ENCODE measurements around the gene PLEKHD1.

The PLEKHD1 gene

DNA sequence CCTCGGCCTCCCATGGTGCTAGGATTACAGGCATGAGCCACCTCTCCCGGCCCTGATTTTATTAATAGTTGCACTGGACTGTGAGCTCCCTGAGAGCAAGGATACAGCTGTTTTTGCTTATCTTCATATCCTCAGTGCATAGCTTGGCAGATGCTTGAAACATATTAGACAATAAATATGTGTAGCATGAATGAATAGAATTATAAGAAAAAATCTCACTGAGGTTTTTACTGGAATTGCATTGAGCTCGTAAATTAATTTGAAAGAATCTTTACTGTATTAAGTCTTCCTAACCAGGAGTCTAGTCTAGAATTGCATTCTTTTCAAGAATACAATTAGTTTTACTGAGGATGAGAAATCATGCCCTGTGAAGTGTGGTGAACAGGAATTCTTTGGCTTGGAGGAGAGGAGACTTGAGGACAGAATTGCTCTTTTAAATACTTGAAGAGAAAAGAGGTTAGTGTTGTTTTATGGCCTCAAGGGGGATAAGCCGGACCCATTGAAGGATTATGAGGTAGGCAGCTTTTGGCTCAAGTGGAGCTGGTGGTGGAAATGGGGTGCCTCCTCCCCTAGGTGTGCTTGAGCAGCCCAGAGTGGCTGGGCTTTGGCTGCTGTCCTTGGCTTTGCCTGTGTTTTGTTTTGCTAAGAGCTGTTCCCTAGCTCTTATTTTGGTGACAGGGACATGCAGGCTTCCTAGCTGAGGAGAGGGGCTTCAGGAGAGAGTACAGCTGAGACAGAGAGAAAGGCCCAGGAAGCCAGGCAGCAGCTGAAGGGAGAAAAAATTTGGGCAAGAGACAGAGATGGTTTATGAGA lies 34.0 kb downstream of the PLEKHD1 start:
- TF ChIP-seq, protein P1, sequence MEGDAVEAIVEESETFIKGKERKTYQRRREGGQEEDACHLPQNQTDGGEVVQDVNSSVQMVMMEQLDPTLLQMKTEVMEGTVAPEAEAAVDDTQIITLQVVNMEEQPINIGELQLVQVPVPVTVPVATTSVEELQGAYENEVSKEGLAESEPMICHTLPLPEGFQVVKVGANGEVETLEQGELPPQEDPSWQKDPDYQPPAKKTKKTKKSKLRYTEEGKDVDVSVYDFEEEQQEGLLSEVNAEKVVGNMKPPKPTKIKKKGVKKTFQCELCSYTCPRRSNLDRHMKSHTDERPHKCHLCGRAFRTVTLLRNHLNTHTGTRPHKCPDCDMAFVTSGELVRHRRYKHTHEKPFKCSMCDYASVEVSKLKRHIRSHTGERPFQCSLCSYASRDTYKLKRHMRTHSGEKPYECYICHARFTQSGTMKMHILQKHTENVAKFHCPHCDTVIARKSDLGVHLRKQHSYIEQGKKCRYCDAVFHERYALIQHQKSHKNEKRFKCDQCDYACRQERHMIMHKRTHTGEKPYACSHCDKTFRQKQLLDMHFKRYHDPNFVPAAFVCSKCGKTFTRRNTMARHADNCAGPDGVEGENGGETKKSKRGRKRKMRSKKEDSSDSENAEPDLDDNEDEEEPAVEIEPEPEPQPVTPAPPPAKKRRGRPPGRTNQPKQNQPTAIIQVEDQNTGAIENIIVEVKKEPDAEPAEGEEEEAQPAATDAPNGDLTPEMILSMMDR (IDR thresholded peaks at IDR 0.05; ENCODE audit: low read length, missing control alignments): no peak
- no peak overlapping the region for H3K4me3 ChIP-seq (replicated peaks; ENCODE audit: low read depth, low read length)
- no peak for DNase-seq (ENCODE audit: low read depth)

DNA sequence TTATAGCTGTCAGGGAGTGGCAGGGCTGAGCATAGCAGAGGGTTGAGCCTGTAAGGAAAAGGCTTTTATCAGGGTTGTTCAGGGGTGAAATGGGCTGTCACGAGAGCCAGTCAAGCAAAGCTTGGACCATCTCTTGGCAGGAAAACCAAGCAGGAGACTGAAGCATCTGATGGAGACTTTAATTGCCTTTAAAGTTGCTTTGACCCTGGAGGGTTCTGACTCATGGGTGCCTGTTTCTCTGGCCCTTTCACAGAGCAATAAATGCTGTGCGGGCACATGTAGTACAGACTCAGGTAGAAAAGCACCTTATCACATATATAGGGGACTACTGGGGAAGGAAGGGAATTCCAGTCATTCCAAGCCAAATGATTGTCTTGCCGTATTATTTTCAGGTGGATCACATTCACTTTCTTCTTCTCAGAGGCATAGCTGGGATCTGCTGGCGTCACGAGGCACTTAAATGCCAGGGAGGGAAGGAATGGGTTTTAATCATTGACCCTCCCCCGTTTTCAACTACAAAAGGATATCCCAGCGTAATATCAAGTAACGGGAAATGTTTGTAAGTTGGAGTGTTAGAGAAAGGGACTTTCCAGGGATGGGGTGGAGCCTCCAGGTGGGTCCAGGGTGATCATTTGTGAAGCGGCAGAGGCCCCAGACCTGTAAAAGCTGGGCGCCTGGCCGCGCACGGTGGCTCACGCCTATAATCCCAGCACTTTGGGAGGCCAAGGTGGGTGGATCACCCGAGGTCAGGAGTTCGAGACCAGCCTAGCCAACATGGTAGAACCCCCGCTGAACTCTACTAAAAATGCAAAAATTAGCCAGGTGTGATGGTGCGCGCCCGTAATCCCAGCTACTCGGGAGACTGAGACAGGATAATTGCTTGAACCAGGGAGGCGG lies 34.9 kb downstream of the PLEKHD1 start:
- no peak overlapping the region for H3K4me3 ChIP-seq (replicated peaks; ENCODE audit: low read depth, low read length)
- DNase-seq (ENCODE audit: low read depth): no peak
- TF ChIP-seq, protein P1 (IDR thresholded peaks at IDR 0.05; ENCODE audit: low read length, missing control alignments): no peak

DNA sequence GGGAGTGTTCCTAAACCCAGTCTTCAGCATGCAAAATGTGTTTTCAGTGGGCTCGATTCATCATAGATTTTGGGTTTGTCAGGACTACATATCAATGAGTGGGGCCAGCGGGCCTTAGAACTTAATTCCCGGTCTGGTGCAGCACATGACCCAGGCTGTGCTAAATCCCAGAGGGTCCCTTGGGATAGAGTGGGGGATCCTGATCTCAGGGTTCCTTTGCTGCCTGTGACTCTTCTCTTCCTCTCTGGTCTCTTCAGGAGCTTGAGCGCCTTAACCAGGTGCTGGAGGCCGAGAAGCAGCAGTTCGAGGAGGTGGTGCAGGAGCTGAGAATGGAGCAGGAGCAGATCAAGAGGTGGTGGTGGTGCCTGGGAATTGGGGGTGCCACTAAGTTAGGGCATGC lies 37.5 kb downstream of the PLEKHD1 start:
- DNase-seq (ENCODE audit: low read depth): no peak
- TF ChIP-seq, protein P1 (IDR thresholded peaks at IDR 0.05; ENCODE audit: low read length, missing control alignments): no peak
- H3K4me3 ChIP-seq (replicated peaks; ENCODE audit: low read depth, low read length): no peak overlapping the region

DNA sequence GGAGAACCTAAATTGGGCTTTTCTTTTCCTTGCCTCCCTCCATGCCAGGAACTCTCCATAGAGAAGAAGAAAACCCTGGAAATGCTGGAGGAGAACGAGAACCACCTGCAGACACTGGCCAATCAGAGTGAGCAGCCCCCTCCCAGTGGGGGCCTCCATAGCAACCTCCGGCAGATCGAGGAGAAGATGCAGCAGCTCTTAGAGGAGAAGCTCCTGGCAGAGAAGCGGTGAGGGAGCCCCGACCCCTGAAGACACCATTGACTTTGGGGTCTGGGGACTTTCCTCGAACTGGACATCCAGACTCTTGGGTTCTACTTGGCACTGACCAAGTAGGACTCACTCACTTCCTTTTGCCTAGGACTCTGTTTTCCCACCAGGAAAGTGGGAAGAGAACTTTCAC lies 41.4 kb downstream of the PLEKHD1 start:
- H3K4me3 ChIP-seq (replicated peaks; ENCODE audit: low read depth, low read length): no peak overlapping the region
- no peak for DNase-seq (ENCODE audit: low read depth)
- TF ChIP-seq, protein P1 (IDR thresholded peaks at IDR 0.05; ENCODE audit: low read length, missing control alignments): no peak

DNA sequence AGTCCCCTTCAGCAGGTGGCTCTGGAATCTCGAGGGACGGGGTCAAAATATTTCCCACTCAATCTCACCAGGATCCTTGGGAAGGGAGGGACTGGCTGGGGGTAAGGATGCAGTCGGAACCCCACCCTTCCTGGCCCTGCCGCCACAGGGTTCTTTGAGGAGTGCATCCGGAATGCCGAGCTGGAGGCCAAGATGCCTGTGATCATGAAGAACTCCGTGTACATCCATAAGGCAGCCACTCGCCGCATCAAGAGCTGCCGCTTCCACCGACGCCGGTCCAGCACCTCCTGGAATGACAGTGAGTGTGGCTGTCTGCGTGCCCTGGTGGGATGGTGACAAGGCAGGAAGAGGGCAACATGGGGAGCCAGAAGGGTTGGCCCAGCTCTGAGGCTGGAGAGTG lies 43.1 kb downstream of the PLEKHD1 start:
- H3K4me3 ChIP-seq (replicated peaks; ENCODE audit: low read depth, low read length): no peak overlapping the region
- no peak for DNase-seq (ENCODE audit: low read depth)
- TF ChIP-seq, protein P1 (IDR thresholded peaks at IDR 0.05; ENCODE audit: low read length, missing control alignments): no peak

DNA sequence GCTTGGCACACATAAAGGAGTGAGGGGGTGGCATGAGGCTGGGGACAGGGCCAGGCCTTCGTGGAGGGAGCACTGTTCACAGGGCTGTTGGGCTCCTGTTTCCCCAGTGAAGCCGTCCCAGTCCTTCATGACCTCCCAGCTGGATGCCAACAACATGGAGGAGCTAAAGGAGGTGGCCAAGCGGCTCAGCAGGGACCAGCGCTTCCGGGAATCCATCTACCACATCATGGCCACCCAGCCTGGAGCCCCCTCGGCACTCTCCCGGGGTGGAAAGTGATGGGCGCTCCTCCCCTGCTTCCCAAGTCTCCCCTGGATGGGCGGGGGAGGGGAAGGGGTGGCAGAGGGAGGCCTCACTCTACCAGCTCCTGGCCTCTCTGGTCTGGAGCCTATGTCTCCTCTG lies 43.6 kb downstream of the PLEKHD1 start:
- H3K4me3 ChIP-seq (replicated peaks; ENCODE audit: low read depth, low read length): no peak overlapping the region
- TF ChIP-seq, protein P1 (IDR thresholded peaks at IDR 0.05; ENCODE audit: low read length, missing control alignments): no peak
- no peak for DNase-seq (ENCODE audit: low read depth)

Measured in fibroblast of pulmonary artery (primary cell).